ENCODE measurements around the gene ERBIN. TPM values are rescaled to one million over a fixed set of nuclear protein-coding genes. Genes with fewer than 3 reads are reported as not detected.

The ERBIN gene
- polyA plus RNA-seq, 1 of the 3 experiments (the other 2 are of a cell fraction): 10.3 TPM

GRCh38 chr5:65986796-65987195 lies 60.4 kb downstream of the ERBIN start (continued):
- TF ChIP-seq, protein P1, sequence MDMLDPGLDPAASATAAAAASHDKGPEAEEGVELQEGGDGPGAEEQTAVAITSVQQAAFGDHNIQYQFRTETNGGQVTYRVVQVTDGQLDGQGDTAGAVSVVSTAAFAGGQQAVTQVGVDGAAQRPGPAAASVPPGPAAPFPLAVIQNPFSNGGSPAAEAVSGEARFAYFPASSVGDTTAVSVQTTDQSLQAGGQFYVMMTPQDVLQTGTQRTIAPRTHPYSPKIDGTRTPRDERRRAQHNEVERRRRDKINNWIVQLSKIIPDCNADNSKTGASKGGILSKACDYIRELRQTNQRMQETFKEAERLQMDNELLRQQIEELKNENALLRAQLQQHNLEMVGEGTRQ (IDR thresholded peaks at IDR 0.05; ENCODE audit: borderline replicate concordance, low read depth, low read length): no peak
- no peak for TF ChIP-seq CHD2 (IDR thresholded peaks at IDR 0.05; ENCODE audit: low read length, partially characterized antibody)
- TF ChIP-seq, protein P2, sequence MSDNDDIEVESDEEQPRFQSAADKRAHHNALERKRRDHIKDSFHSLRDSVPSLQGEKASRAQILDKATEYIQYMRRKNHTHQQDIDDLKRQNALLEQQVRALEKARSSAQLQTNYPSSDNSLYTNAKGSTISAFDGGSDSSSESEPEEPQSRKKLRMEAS (IDR thresholded peaks at IDR 0.05; ENCODE audit: low read depth): no peak

DNA sequence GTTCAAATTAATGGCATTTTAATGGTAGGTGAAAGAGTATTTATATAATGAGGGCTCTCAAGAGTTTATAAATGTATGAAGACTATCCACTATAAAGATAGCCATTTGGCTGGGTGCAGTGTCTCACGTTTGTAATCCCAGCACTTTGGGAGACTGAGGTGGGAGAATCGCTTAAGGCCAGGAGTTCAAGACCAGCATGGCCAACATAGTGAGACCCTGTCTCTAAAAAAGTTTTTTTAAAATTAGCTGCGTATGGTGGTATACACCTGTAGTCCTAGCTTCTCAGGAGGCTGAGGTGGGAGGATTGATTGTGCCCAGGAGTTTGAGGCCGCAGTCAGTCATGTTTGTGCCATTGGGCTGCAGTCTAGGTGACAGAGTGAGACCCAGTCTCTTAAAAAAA lies 61.6 kb downstream of the ERBIN start:
- H3K79me2 ChIP-seq (ENCODE audit: insufficient read depth): peaks cover 98% of the 10 kb centered on the region
- 100% methylated on average over 4 of the region's 4 CpGs for WGBS (ENCODE audit: low lambda C conversion rate)
- H3K4me3 ChIP-seq (ENCODE audit: low read depth in 2 of 2, low read length in 1 of 2): no peak overlapping the region
- DNase-seq: no peak
- peaks cover 60% of the 10 kb centered on the region for H4K20me1 ChIP-seq (ENCODE audit: insufficient read depth)
- no peak overlapping the region for H3K27ac ChIP-seq (ENCODE audit: low read depth in 2 of 2, low read length in 1 of 2)
- H3K9ac ChIP-seq: no peak overlapping the region
- no peaks in the 10 kb centered on the region for H3K9me2 ChIP-seq
- H3K4me2 ChIP-seq: no peak overlapping the region
- H3K4me1 ChIP-seq (ENCODE audit: control insufficient read depth in 1 of 2, insufficient read depth in 2 of 2, low read depth in 1 of 2, low read length in 1 of 2): peaks cover 2 to 13% of the 10 kb centered on the region in 2 experiments; a peak in 3 of 4 replicates
- peaks cover 19% of the 10 kb centered on the region for H3F3A ChIP-seq (replicated peaks; ENCODE audit: insufficient read depth)
- peaks cover 5 to 21% of the 10 kb centered on the region in 2 experiments for H3K36me3 ChIP-seq (replicated peaks in 1 of 2; ENCODE audit: control insufficient read depth in 1 of 2, insufficient read depth in 2 of 2, low read length in 1 of 2)
- H2AFZ ChIP-seq (ENCODE audit: low read depth): no peak overlapping the region
- CTCF ChIA-PET: no interaction called here
- TF ChIP-seq POLR2AphosphoS5 (IDR thresholded peaks at IDR 0.05; ENCODE audit: low read depth, low read length) (no peak), YY1 (IDR thresholded peaks at IDR 0.05; ENCODE audit: low read depth) (no peak), RFX5 (IDR thresholded peaks at IDR 0.05; ENCODE audit: low read length) (no peak), GATA2 (CRISPR knock-in tag; IDR thresholded peaks at IDR 0.05) (no peak), RXRA (IDR thresholded peaks at IDR 0.05; ENCODE audit: borderline replicate concordance, low read depth) (no peak), EZH2phosphoT487 (IDR thresholded peaks at IDR 0.05; ENCODE audit: borderline replicate concordance, low read depth) (no peak), MXI1 (IDR thresholded peaks at IDR 0.05; ENCODE audit: low read depth, low read length) (no peak)
- TF ChIP-seq, protein P3, sequence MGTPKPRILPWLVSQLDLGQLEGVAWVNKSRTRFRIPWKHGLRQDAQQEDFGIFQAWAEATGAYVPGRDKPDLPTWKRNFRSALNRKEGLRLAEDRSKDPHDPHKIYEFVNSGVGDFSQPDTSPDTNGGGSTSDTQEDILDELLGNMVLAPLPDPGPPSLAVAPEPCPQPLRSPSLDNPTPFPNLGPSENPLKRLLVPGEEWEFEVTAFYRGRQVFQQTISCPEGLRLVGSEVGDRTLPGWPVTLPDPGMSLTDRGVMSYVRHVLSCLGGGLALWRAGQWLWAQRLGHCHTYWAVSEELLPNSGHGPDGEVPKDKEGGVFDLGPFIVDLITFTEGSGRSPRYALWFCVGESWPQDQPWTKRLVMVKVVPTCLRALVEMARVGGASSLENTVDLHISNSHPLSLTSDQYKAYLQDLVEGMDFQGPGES (IDR thresholded peaks at IDR 0.05; ENCODE audit: low read depth, low read length): no peak
- no peaks in the 10 kb centered on the region for H3K9me3 ChIP-seq
- POLR2A ChIA-PET: no interaction called here
- no peaks in the 10 kb centered on the region for H3K27me3 ChIP-seq (ENCODE audit: insufficient read depth)

GRCh38 chr5:65989158-65989557 lies 62.8 kb downstream of the ERBIN start:
- Histone ChIP-seq H3F3A (replicated peaks; ENCODE audit: insufficient read depth) (peaks cover 27% of the 10 kb centered on the region), H3K9ac (no peak overlapping the region), H4K20me1 (ENCODE audit: insufficient read depth) (peaks cover 55% of the 10 kb centered on the region), H3K27ac (ENCODE audit: low read depth in 2 of 2, low read length in 1 of 2) (no peak overlapping the region), H3K4me1 (ENCODE audit: control insufficient read depth in 1 of 2, insufficient read depth in 2 of 2, low read depth in 1 of 2, low read length in 1 of 2) (peaks cover 2 to 13% of the 10 kb centered on the region in 2 experiments; a peak in 3 of 4 replicates), H3K27me3 (ENCODE audit: insufficient read depth) (no peaks in the 10 kb centered on the region), H3K36me3 (replicated peaks in 1 of 2; ENCODE audit: control insufficient read depth in 1 of 2, insufficient read depth in 2 of 2, low read length in 1 of 2) (peaks cover 11 to 33% of the 10 kb centered on the region in 2 experiments), H3K9me2 (no peaks in the 10 kb centered on the region), H3K4me2 (no peak overlapping the region), H3K79me2 (ENCODE audit: insufficient read depth) (peaks cover 93% of the 10 kb centered on the region), H3K9me3 (no peaks in the 10 kb centered on the region), H3K4me3 (ENCODE audit: low read depth in 2 of 2, low read length in 1 of 2) (no peak overlapping the region), H2AFZ (ENCODE audit: low read depth) (no peak overlapping the region)
- DNase-seq: no peak
- WGBS (ENCODE audit: low lambda C conversion rate): 96% methylated on average over 4 of the region's 4 CpGs
- ChIA-PET CTCF (no interaction called here), POLR2A (no interaction called here)
- no peak for TF ChIP-seq TEAD4 (IDR thresholded peaks at IDR 0.05; ENCODE audit: borderline replicate concordance, insufficient read depth)
- TF ChIP-seq SIN3A (IDR thresholded peaks at IDR 0.05; ENCODE audit: borderline replicate concordance, low read depth, low read length): no peak
- TF ChIP-seq, protein P1 (IDR thresholded peaks at IDR 0.05; ENCODE audit: borderline replicate concordance, low read depth, low read length): no peak
- TF ChIP-seq NFIC (IDR thresholded peaks at IDR 0.05; ENCODE audit: borderline replicate concordance): no peak
- TF ChIP-seq, protein P3 (IDR thresholded peaks at IDR 0.05; ENCODE audit: low read depth, low read length): no peak
- no peak for TF ChIP-seq TCF12 (IDR thresholded peaks at IDR 0.05)
- TF ChIP-seq FOXJ3 (CRISPR knock-in tag; IDR thresholded peaks at IDR 0.05): no peak
- TF ChIP-seq RAD21 (IDR thresholded peaks at IDR 0.05; ENCODE audit: low read length): no peak
- no peak for TF ChIP-seq EP300 (IDR thresholded peaks at IDR 0.05; ENCODE audit: borderline replicate concordance in 1 of 2, low read depth in 1 of 2, low read length in 1 of 2)

Measured in SK-N-SH (cell line).